Endodermal cell (in vitro differentiated cells): Measurements from ENCODE around the gene DYTN. TPM values are rescaled to one million over a fixed set of nuclear protein-coding genes. Genes with fewer than 3 reads are reported as not detected.

Source experiments
- DNase-seq: peaks from one replicate; pipeline ENCODE4 v3.0.0-alpha.2; 2017
- H3K27ac ChIP-seq: 2 replicates; pipeline ENCODE4 v1.5.1; 2013; ENCODE audit warnings: mild to moderate bottlenecking, low read depth, low read length, moderate library complexity
- H3K27me3 ChIP-seq: 2 replicates; pipeline ENCODE4 v1.6.1; 2013; ENCODE audit warnings: mild to moderate bottlenecking, low read length, moderate library complexity; ENCODE audit not compliant: insufficient read depth, control insufficient read depth, poor library complexity, severe bottlenecking
- H3K36me3 ChIP-seq: 2 replicates; pipeline ENCODE4 v1.7.0; 2013; ENCODE audit warnings: mild to moderate bottlenecking, low read length, moderate library complexity; ENCODE audit not compliant: control insufficient read depth, insufficient read depth
- H3K4me1 ChIP-seq: one replicate; pipeline ENCODE4 v1.7.0; 2013; ENCODE audit warnings: low read length; ENCODE audit not compliant: control insufficient read depth, insufficient read depth
- H3K4me3 ChIP-seq: 2 replicates; pipeline ENCODE4 v1.5.1; 2013; ENCODE audit warnings: mild to moderate bottlenecking, low read length, moderate library complexity
- H3K9ac ChIP-seq: 2 replicates; pipeline ENCODE4 v1.6.1; 2013; ENCODE audit warnings: mild to moderate bottlenecking, low read length, moderate library complexity; ENCODE audit not compliant: poor library complexity, severe bottlenecking; ENCODE audit errors: extremely low read depth
- H3K9me3 ChIP-seq: 2 replicates; pipeline ENCODE4 v1.6.1; 2013; ENCODE audit warnings: mild to moderate bottlenecking, low read length, moderate library complexity; ENCODE audit not compliant: control insufficient read depth
- H3K27ac Mint-ChIP-seq: 2 replicates; pipeline ENCODE4 v1.8.0; 2020; ENCODE audit warnings: mixed read lengths
- H3K27me3 Mint-ChIP-seq: 2 replicates; pipeline ENCODE4 v1.8.0; 2021; ENCODE audit warnings: mild to moderate bottlenecking, mixed read lengths; ENCODE audit not compliant: insufficient read depth
- H3K36me3 Mint-ChIP-seq: 2 replicates; pipeline ENCODE4 v1.8.0; 2020; ENCODE audit warnings: low read depth, mixed read lengths
- H3K4me1 Mint-ChIP-seq: 2 replicates; pipeline ENCODE4 v1.8.0; 2020; ENCODE audit warnings: mixed read lengths
- H3K4me3 Mint-ChIP-seq: 2 replicates; pipeline ENCODE4 v1.8.0; 2020; ENCODE audit warnings: mild to moderate bottlenecking, moderate library complexity, mixed read lengths
- H3K9me3 Mint-ChIP-seq: 2 replicates; pipeline ENCODE4 v1.8.0; 2020; ENCODE audit warnings: mild to moderate bottlenecking, mixed read lengths
- CTCF ChIP-seq: fragments of 200-600 bp; sonication (generic); conservative IDR thresholded peaks from 2 replicates; pipeline ENCODE4 v1.5.0; 2021; ENCODE audit warnings: antibody characterized with exemption, mild to moderate bottlenecking
- WGBS, 2 experiments: methylation state at CpG; one replicate each; pipeline versions ENCODE4 v1.1.5 to v1.1.7; 2013; ENCODE audit warnings: missing lambda C conversion rate in 2 of 2, mixed read lengths in 1 of 2; ENCODE audit not compliant: insufficient coverage in 1 of 2, insufficient read length in 1 of 2; 5-methylcytosine and 5-hydroxymethylcytosine counted together
- total RNA-seq, 2 donors: library from RNA; stranded (reverse); fragmentation: NEBNext Ultra II Directional in 1 of 2; extraction: Animal tissue kit (Norgen Biotek cat#: 25700) in 1 of 2; gene quantifications; 2 replicates in 1 of 2; 3 replicates in 1 of 2; pipeline ENCODE4 v1.2.1, GENCODE V29; 2021

Gene DYTN
- total RNA-seq, 2 donors from 2014 or later, result not detected

- no peak for TF ChIP-seq CTCF
- Histone ChIP-seq H3K4me3 (no peak overlapping the region), H3K27ac (no peak overlapping the region), H3K27me3 (no peaks in the 10 kb centered on the region), H3K9me3 (no peaks in the 10 kb centered on the region), H3K9ac (no peak overlapping the region), H3K4me1 (no peaks in the 10 kb centered on the region), H3K36me3 (no peaks in the 10 kb centered on the region)
- no peak for DNase-seq
- H3K27ac Mint-ChIP-seq, result no peak overlapping the region
- H3K4me1 Mint-ChIP-seq, result no peaks in the 10 kb centered on the region
- H3K27me3 Mint-ChIP-seq, result no peaks in the 10 kb centered on the region
- WGBS, 2 experiments, result 92% methylated on average over 1 of the region's 1 CpG; no CpG with 5 or more reads in 1 of the 2 experiments
- no peak overlapping the region for H3K4me3 Mint-ChIP-seq
- no peaks in the 10 kb centered on the region for H3K36me3 Mint-ChIP-seq
- H3K9me3 Mint-ChIP-seq, result no peaks in the 10 kb centered on the region
These were observed 29.2 kb downstream of the DYTN start for GRCh38 chr2:206688990-206689389.

- H3K4me1 ChIP-seq, result no peaks in the 10 kb centered on the region
- H3K36me3 Mint-ChIP-seq, result no peaks in the 10 kb centered on the region
- DNase-seq, result no peak
- no peaks in the 10 kb centered on the region for H3K9me3 Mint-ChIP-seq
- no peak overlapping the region for H3K27ac ChIP-seq
- no peak for TF ChIP-seq CTCF
- H3K27me3 ChIP-seq, result no peaks in the 10 kb centered on the region
- H3K4me1 Mint-ChIP-seq, result no peaks in the 10 kb centered on the region
- WGBS, 2 experiments, result 83 to 93% methylated on average over 2 of the region's 2 CpGs
- no peak overlapping the region for H3K4me3 ChIP-seq
- H3K27me3 Mint-ChIP-seq, result no peaks in the 10 kb centered on the region
- H3K9me3 ChIP-seq, result no peaks in the 10 kb centered on the region
- no peaks in the 10 kb centered on the region for H3K36me3 ChIP-seq
- H3K27ac Mint-ChIP-seq, result no peak overlapping the region
- H3K9ac ChIP-seq, result no peak overlapping the region
- H3K4me3 Mint-ChIP-seq, result no peak overlapping the region
These were observed 29.7 kb downstream of the DYTN start for GRCh38 chr2:206688453-206688852.

GRCh38 chr2:206683546-206683945, 34.6 kb downstream of the DYTN start:
- no peaks in the 10 kb centered on the region for H3K4me1 ChIP-seq
- no peak overlapping the region for H3K9ac ChIP-seq
- Mint-ChIP-seq H3K27me3 (no peaks in the 10 kb centered on the region), H3K4me3 (no peak overlapping the region), H3K4me1 (peaks cover 4% of the 10 kb centered on the region), H3K27ac (no peak overlapping the region), H3K36me3 (no peaks in the 10 kb centered on the region), H3K9me3 (no peaks in the 10 kb centered on the region)
- no peak overlapping the region for H3K4me3 ChIP-seq
- WGBS, 2 experiments, result 90 to 91% methylated on average over 1 to 4 of the region's 4 CpGs
- TF ChIP-seq CTCF, result no peak
- no peak overlapping the region for H3K27ac ChIP-seq
- H3K9me3 ChIP-seq, result no peaks in the 10 kb centered on the region
- H3K36me3 ChIP-seq, result no peaks in the 10 kb centered on the region
- no peak for DNase-seq
- H3K27me3 ChIP-seq, result no peaks in the 10 kb centered on the region
